Upper lobe of left lung (tissue), 6 donors: ENCODE results near the gene GPD1L. TPM values are rescaled to one million over a fixed set of nuclear protein-coding genes. Genes with fewer than 3 reads are reported as not detected.
A peak's percentile ranks its signal among the peaks of the same experiment; 100 is the strongest.

Experiments used
- ATAC-seq, 2 donors: fragments of 200-7000 bp; cut with Tn5 transposase; one replicate each; pipeline ENCODE4 v1.9.1; 2022; ENCODE audit warnings: mild to moderate bottlenecking in 2 of 2, moderate library complexity in 2 of 2; ENCODE audit not compliant: low FRiP score in 2 of 2
- DNase-seq, 2 donors: peaks; one replicate each; pipeline ENCODE4 v3.0.0-alpha.2; 2019 to 2020
- H3K27ac ChIP-seq, 4 donors: fragments of 200-600 bp; sonication (generic); one replicate each; pipeline ENCODE4 v1.5.1; 2016 to 2019
- H3K27me3 ChIP-seq, 4 donors: fragments of 200-600 bp; sonication (generic); one replicate each; pipeline ENCODE4 v1.5.1; 2017 to 2019
- H3K36me3 ChIP-seq, 4 donors: fragments of 200-600 bp; sonication (generic); one replicate each; pipeline ENCODE4 v1.5.1; 2016 to 2019
- H3K4me1 ChIP-seq, 4 donors: fragments of 200-600 bp; sonication (generic); one replicate each; pipeline ENCODE4 v1.5.1; 2018 to 2019
- H3K4me3 ChIP-seq, 4 donors: fragments of 200-600 bp; sonication (generic); one replicate each; pipeline ENCODE4 v1.5.1; 2017 to 2019; ENCODE audit warnings: mild to moderate bottlenecking in 2 of 4, moderate library complexity in 1 of 4
- H3K9me3 ChIP-seq, 4 donors: fragments of 200-600 bp; sonication (generic); one replicate each; pipeline ENCODE4 v1.5.1; 2018 to 2019
- EP300 ChIP-seq, 4 donors: sonication (generic); formaldehyde crosslinking; IDR thresholded peaks; one replicate each; pipeline ENCODE4 v1.5.1; 2017; ENCODE audit warnings: antibody characterized with exemption in 4 of 4, control low read depth in 2 of 4
- POLR2A ChIP-seq, 4 donors: fragments of 450-650 bp; IDR thresholded peaks; one replicate each; pipeline ENCODE4 v1.5.1; 2016 to 2017; ENCODE audit warnings: antibody characterized with exemption in 4 of 4, mild to moderate bottlenecking in 2 of 4
- POLR2AphosphoS5 ChIP-seq, 2 donors: sonication (generic); formaldehyde crosslinking; IDR thresholded peaks; one replicate each; pipeline ENCODE4 v1.5.1; 2017; ENCODE audit warnings: antibody characterized with exemption in 2 of 2
- WGBS, 2 donors: methylation state at CpG; one replicate each; pipeline ENCODE4 v1.1.5; 2017 to 2018; 5-methylcytosine and 5-hydroxymethylcytosine counted together
- total RNA-seq, 6 donors: library from RNA; depleted of rRNA in 4 of 6; stranded (reverse); fragments of >200 nt in 4 of 6; gene quantifications; one replicate each; pipeline versions ENCODE4 v1.1.0 to v1.2.1, GENCODE V29; 2016 to 2021
- TF ChIP-seq, protein P1 (sequence below), 6 experiments: fragments of 450-650 bp in 4 of 6; fragments of 200-600 bp in 2 of 6; sonication (generic) in 2 of 6; IDR thresholded peaks; one replicate each; pipeline ENCODE4 v1.5.1; 2016 to 2019; ENCODE audit warnings: antibody characterized with exemption in 6 of 6
- donor health status: DM: no; HTN: no; CAD: no; lungs with moderate emphysema.
- donor health status: DM: no; HTN: yes; CAD: no; lungs with severe emphysema.

Gene GPD1L
- total RNA-seq, 6 donors from 2014 or later, result 50.8 to 221 (median 115) TPM

DNA sequence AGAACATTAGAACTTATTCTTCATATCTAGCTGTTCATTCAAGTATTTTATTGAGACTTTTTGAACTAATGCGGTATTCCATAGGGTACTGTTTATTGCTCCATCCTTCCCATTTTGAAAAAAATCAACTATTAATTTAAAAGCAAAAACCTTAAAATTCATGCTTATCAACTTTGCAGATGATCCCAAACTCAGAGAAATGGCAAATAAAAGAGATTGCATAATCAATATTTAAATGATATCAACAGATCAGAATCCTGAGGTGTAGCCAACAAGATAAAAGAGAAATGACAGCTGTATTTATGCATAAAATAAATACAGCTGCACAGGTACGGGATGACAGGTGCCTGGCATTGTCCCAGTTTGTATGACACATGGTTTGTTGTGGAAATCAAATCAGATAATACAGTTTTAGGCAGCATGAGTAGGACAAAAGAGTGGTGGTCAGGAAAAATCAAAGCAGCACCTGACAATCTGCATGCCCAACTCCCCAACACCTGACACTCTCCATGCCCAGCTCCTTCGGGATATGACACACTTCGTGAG is 89.6 kb downstream of the GPD1L start:
- no peaks in the 10 kb centered on the region for H3K27me3 ChIP-seq
- H3K4me1 ChIP-seq, result peaks cover 8 to 17% (median 16%) of the 10 kb centered on the region in 4 donors
- no peak overlapping the region for H3K27ac ChIP-seq
- TF ChIP-seq POLR2AphosphoS5 (IDR thresholded peaks at IDR 0.05) (no peak), POLR2A (IDR thresholded peaks at IDR 0.05) (no peak), EP300 (IDR thresholded peaks at IDR 0.05) (no peak)
- TF ChIP-seq, protein P1, sequence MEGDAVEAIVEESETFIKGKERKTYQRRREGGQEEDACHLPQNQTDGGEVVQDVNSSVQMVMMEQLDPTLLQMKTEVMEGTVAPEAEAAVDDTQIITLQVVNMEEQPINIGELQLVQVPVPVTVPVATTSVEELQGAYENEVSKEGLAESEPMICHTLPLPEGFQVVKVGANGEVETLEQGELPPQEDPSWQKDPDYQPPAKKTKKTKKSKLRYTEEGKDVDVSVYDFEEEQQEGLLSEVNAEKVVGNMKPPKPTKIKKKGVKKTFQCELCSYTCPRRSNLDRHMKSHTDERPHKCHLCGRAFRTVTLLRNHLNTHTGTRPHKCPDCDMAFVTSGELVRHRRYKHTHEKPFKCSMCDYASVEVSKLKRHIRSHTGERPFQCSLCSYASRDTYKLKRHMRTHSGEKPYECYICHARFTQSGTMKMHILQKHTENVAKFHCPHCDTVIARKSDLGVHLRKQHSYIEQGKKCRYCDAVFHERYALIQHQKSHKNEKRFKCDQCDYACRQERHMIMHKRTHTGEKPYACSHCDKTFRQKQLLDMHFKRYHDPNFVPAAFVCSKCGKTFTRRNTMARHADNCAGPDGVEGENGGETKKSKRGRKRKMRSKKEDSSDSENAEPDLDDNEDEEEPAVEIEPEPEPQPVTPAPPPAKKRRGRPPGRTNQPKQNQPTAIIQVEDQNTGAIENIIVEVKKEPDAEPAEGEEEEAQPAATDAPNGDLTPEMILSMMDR (IDR thresholded peaks at IDR 0.05), result no peak
- DNase-seq (no peak), ATAC-seq (no peak)
- 82 to 92% methylated on average over 4 of the region's 4 CpGs for WGBS, 2 donors
- no peaks in the 10 kb centered on the region for H3K9me3 ChIP-seq
- H3K36me3 ChIP-seq, result no peaks in the 10 kb centered on the region
- H3K4me3 ChIP-seq, result no peak overlapping the region

GRCh38 chr3:32197991-32198390 is 91.6 kb downstream of the GPD1L start:
- no peak for ATAC-seq
- no peak overlapping the region for H3K4me3 ChIP-seq
- no peak overlapping the region for H3K27ac ChIP-seq
- TF ChIP-seq, protein P1 (IDR thresholded peaks at IDR 0.05), result no peak
- TF ChIP-seq POLR2A (IDR thresholded peaks at IDR 0.05) (no peak), EP300 (IDR thresholded peaks at IDR 0.05) (no peak), POLR2AphosphoS5 (IDR thresholded peaks at IDR 0.05) (no peak)
- WGBS, 2 donors, result 85 to 100% methylated on average over 1 of the region's 1 CpG
- H3K27me3 ChIP-seq, result no peaks in the 10 kb centered on the region
- H3K9me3 ChIP-seq, result no peaks in the 10 kb centered on the region
- H3K4me1 ChIP-seq, result peaks cover 18 to 26% (median 24%) of the 10 kb centered on the region in 4 donors
- no peaks in the 10 kb centered on the region for H3K36me3 ChIP-seq
- no peak for DNase-seq

DNA sequence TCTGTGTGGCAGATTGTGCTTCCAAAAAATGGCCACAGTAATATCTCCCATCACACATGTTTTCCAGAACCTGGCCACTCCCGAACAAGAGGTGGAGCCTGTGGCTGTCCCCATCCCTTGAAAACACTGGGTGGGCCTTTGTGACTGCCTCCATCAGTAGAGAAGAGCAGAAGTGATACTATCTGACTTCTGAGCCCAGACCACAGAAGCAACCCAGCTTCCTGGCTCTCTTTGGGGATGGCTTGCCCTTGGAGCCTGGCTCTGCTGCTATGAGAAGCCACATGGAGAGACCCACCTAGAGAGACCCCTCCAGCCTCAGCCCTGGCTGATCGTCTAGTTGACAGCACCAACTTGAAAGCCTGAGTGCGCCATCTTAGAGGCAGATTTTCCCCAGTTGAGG is 92.3 kb downstream of the GPD1L start:
- no peaks in the 10 kb centered on the region for H3K27me3 ChIP-seq
- TF ChIP-seq, protein P1 (IDR thresholded peaks at IDR 0.05), result no peak
- TF ChIP-seq POLR2A (IDR thresholded peaks at IDR 0.05) (no peak), POLR2AphosphoS5 (IDR thresholded peaks at IDR 0.05) (no peak), EP300 (IDR thresholded peaks at IDR 0.05) (no peak)
- WGBS, 2 donors, result 84 to 89% methylated on average over 3 of the region's 3 CpGs
- no peak overlapping the region for H3K27ac ChIP-seq
- H3K9me3 ChIP-seq, result no peaks in the 10 kb centered on the region
- DNase-seq (no peak), ATAC-seq (no peak)
- peaks cover 18 to 26% (median 24%) of the 10 kb centered on the region in 4 donors for H3K4me1 ChIP-seq
- no peak overlapping the region for H3K4me3 ChIP-seq
- no peaks in the 10 kb centered on the region for H3K36me3 ChIP-seq

- 68 to 84% methylated on average over 7 of the region's 7 CpGs for WGBS, 2 donors
- DNase-seq, result peak in 1 of 2 donors; percentile 37
- TF ChIP-seq EP300 (IDR thresholded peaks at IDR 0.05) (no peak), POLR2AphosphoS5 (IDR thresholded peaks at IDR 0.05) (peak in 1 of 2 donors; percentile 51)
Observed at GRCh38 chr3:32200490-32200889, 94.1 kb downstream of the GPD1L start.

GRCh38 chr3:32200992-32201758 is 94.8 kb downstream of the GPD1L start:
- H3K27me3 ChIP-seq, result no peaks in the 10 kb centered on the region
- peak overlapping the region; percentile 55 to 86 (median 68) for H3K27ac ChIP-seq
- 46 to 49% methylated on average over 10 of the region's 10 CpGs for WGBS, 2 donors
- no peaks in the 10 kb centered on the region for H3K36me3 ChIP-seq
- H3K9me3 ChIP-seq, result no peaks in the 10 kb centered on the region
- no peak for DNase-seq
- TF ChIP-seq POLR2A (IDR thresholded peaks at IDR 0.05) (no peak), EP300 (IDR thresholded peaks at IDR 0.05) (peak in 3 of 4 donors; percentile 45 to 91 (median 71)), POLR2AphosphoS5 (IDR thresholded peaks at IDR 0.05) (peak; percentile 58 to 66)
- ATAC-seq, result peak; percentile 40 to 60
- no peak overlapping the region for H3K4me3 ChIP-seq
- H3K4me1 ChIP-seq, result peaks cover 18 to 26% (median 22%) of the 10 kb centered on the region in 4 donors

More at GRCh38 chr3:32200490-32200889, 94.1 kb downstream of the GPD1L start:
- Histone ChIP-seq H3K4me3 (no peak overlapping the region), H3K36me3 (no peaks in the 10 kb centered on the region), H3K9me3 (no peaks in the 10 kb centered on the region), H3K27ac (peak overlapping the region; percentile 8 to 86 (median 68)), H3K27me3 (no peaks in the 10 kb centered on the region), H3K4me1 (peaks cover 18 to 26% (median 22%) of the 10 kb centered on the region in 4 donors)
- ATAC-seq, result peak; percentile 47 to 69
